B cell (primary cell): Measurements from ENCODE around the gene RFC2.

Experiments
- CTCF ChIP-seq: fragments of 200-600 bp; IDR thresholded peaks from one replicate; pipeline ENCODE4 v1.8.0; 2022; ENCODE audit warnings: antibody characterized with exemption, mild to moderate bottlenecking
- EZH2 ChIP-seq: IDR thresholded peaks from 2 replicates; pipeline ENCODE4 v1.6.1; 2012; ENCODE audit warnings: borderline replicate concordance, low read depth, mild to moderate bottlenecking, moderate library complexity, low read length; ENCODE audit not compliant: insufficient read depth, poor library complexity, severe bottlenecking

GRCh38 chr7:74183142-74183541 is 71.1 kb downstream of the RFC2 start:
- TF ChIP-seq CTCF = no peak
- no peak for TF ChIP-seq EZH2
